C1 segment of cervical spinal cord (tissue), 14 donors: ENCODE data around the gene DYRK4.
"Not testable (repeated sequence)": the region's sequence is repeated elsewhere in the genome, so short reads cannot be mapped to it uniquely, and the experiment has no call there.

Experiments
- DNase-seq, 14 donors: peaks; one replicate each; lab custom pipeline; 2025; lab: John Stamatoyannopoulos, UW

DYRK4 gene

GRCh38 chr12:4562034-4562657, at the start of gene DYRK4:
Gene DYRK4, plus strand, starts transcription at chr12:4562208. Its CDS starts 38 bp downstream, at chr12:4562246.
- DNase-seq: peak in 12 of 14 donors; percentile 27 to 73 (median 56)

DNA sequence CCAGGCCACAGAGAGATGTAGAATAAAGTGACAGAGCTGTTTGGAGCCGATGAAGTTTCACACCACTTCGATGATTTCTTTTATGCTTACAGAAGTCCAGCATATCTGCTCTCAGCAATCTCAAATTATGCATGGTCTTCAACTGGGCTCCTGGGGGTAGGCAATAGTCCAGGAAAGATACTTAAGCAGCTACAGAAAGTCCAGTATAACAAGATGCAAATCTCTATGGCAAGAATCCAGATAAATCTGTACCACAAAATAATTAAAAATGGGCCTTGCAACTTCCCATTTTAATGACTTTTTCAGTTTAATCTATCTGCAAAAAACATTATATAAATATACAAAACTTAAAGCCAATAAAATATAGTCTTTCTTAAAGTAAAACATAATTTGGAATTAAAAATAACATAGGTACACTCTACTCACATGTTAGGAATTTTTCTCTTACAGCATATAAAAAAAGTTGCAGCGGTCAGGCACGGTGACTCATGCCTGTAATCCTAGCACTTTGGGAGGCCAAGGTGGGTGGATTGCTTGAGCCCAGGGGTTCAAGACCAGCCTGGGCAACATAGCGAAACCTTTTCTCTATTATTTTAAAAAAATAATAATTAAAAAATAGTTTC, 43.8 kb upstream of the DYRK4 start:
- DNase-seq: no peak

GRCh38 chr12:4523443-4523842, 38.6 kb upstream of the DYRK4 start:
- DNase-seq: not testable (repeated sequence)

DNA sequence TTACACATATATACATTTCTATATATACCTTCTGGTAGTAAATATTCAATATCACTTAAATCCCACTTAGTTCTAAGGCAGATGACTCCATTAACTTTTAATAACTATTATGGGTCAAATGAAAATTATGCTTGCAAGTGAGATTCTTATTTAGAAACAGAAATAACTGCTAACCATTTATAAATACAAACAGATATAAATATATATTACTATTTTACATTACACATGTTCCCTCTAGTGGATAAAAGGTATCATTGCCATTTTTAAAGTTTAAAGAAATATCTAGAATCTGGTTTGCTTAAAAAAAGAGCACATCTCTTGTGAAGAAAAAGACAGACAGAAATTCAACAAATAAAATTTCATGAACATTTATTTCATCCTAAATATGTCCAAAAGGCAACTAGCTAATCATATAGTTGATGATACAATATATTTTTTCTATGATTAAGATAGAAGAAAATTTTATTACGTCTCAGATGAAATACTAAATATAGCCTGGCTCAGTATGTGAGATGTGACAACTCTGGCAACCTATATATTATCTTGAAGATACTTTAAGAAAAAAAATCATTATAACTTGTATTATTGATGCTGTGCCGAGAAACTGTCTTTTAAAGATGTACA, 35.0 kb upstream of the DYRK4 start:
- no peak for DNase-seq

GRCh38 chr12:4530160-4530559, 31.8 kb upstream of the DYRK4 start:
- no peak for DNase-seq

GRCh38 chr12:4530982-4531586, 30.9 kb upstream of the DYRK4 start:
- DNase-seq: no peak

GRCh38 chr12:4535092-4535491, 26.9 kb upstream of the DYRK4 start:
- DNase-seq: no peak

- no peak for DNase-seq
Measured at GRCh38 chr12:4535871-4536270, 26.1 kb upstream of the DYRK4 start.

- peak; percentile 61 to 95 (median 92) for DNase-seq
Measured at GRCh38 chr12:4538207-4539160, 23.5 kb upstream of the DYRK4 start, which contains the start of gene RAD51AP1. Gene RAD51AP1, plus strand, starts transcription at chr12:4538890. Its CDS starts 50 bp downstream, at chr12:4538940.

GRCh38 chr12:4539167-4539870, 22.7 kb upstream of the DYRK4 start:
- DNase-seq: no peak

DNA sequence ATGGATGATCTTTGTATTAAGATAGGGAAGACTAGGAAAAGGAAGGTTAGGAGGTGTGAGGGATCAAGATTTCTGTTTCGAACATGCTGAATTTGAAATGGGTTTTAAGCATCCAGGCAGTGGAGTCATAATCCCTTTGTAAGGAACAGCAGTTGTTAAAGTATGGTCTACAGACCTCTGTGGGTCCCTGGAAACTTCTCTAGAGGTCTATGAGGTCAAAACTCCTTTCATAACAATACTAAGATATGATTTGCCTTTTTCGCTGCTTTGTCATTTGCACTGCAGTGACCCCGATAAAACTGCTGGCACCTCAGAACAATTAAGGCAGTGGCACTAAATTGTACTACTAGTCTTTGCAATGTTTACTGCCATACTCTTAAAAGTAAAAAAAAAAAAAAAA, 21.8 kb upstream of the DYRK4 start:
- no peak for DNase-seq

GRCh38 chr12:4540638-4541037, 21.4 kb upstream of the DYRK4 start:
- DNase-seq: no peak

GRCh38 chr12:4545195-4545594, 16.8 kb upstream of the DYRK4 start:
- DNase-seq: no peak

- no peak for DNase-seq
Measured at GRCh38 chr12:4552191-4552590, 9.8 kb upstream of the DYRK4 start.

DNA sequence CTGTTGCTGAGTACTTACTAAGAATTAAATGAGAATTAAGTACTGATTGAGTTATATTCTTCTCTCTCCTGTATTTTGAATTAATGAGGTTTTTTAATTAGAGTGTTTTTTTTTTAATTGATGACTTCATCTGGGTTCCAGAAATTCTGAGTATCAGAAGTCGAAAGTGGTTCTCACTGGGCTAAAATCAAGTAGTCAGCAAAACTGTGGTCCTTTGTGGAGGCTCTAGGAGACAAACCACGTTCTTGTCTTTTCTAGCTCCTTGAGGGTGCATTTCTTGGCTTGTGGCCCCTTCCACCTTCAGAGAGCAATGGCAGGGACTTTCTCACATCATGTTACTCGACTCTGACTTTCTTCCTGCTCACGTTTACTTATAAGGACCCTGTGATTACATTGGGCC, 8.1 kb upstream of the DYRK4 start:
- DNase-seq: no peak

DNA sequence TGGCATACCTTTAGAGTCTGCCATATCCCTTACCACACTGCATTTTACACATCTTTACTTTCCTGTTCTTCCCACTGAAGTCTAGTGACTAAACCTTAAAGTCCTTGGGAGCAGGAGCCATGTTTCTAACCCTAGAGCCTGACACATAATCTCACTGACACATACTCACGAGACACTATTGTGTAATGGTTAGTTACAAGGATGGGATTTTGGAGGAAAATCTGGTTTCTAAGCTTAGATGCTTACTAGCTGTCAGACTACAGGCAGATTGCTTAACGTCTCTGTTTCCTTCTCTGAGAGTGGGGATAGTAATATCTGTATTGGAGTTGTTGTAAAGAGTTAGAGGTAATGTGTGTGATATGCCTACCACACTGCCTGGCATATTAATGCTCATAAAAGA, 6.2 kb upstream of the DYRK4 start:
- no peak for DNase-seq

DNA sequence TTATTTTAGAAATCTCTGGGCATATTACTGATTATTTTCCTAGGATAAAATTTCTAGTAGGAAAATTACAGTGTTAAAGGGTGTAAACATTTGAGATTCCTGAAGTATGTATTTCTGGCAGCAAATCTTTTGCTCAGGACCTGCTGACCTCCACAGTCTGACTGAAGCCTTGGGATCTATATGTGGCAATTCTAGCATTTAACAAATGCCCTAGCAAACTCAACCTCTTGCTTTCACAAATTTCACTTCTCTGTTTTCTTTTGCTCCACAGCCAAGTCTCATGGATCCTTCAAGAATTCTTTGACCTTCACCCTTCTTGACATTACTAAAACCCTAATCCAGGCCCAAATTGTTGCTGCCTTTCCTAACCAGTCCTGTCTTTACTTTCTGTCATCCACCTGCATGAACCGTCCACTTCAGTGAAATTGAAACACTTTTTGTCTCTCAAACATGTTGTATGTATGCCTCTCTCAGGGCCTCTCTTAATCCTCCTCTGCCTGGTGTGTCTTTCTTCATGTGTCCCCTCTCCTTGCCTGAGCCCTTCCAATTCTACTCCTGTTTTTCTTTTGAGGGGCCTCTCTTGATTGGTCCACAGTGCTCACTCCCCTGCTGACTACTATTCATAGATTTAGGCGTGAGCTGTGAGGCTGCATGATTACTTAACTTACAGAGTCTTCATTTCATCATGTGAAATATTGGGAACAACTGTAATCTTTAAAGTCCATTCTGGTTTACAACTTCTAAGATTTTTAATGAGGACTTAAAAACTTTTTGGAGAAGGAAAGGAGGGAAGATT, 5.1 kb upstream of the DYRK4 start:
- DNase-seq: no peak

DNA sequence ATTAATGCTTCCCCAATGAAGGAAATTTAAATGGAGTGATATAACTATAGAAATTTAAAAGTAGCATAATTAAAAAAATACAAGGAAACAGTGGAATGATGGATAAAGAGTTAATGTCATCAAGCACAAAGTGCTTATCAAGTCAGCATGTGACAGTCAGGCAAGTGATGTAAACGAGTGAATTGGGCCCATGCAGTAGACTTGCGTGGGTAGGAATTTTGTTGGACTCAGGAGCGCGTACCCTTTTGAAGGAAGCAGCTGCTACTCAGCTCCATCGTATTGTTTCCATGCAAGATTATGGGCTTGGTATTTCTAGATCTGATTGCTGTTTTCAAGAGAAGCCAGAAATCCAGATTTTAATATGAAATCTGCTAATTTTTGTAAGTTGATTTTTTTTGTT, 4.4 kb upstream of the DYRK4 start:
- no peak for DNase-seq

DNA sequence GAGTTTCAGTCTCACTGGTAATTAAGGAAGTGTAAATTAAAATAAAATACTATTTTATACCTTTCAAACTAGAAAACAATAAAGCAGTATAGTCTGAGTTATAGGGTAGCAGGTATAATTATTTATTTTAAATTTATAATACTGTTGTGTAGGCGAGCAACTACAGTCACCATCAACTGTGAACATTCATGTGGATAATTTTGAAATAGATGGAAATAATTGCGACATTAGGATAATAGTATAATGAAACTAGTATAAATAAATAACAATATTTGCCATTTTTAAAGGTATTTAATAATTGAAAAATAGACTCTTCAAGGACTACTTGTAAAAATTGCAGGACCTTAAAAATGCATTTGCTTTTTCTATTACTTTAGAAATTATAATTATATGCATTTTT, 3.8 kb upstream of the DYRK4 start:
- no peak for DNase-seq

DNA sequence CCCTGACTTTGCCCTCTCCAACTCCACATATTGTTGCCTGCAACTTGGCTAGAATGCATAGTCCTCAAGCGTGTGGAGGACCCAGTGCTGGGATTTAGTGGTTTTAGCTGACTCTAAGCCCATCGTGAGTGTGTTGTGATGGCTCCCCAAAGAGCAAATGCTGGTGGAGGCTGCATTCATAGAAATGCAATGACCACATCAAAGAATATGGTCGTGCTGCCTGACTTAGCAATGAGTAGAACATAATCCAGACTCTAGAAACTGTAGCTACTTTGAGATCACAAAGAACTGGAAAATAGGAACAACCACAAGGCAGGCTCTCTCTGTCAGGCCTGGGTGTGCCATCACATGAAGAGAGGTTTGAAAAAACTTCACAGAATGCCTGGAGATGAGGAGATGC, 1.3 kb downstream of the DYRK4 start:
- DNase-seq: no peak
